Sciatic nerve (tissue), 2 donors: Measurements from ENCODE around the gene CTAGE6. TPM values are rescaled to one million over a fixed set of nuclear protein-coding genes. Genes with fewer than 3 reads are reported as not detected.
A peak's percentile ranks its signal among the peaks of the same experiment; 100 is the strongest.
"Not testable (repeated sequence)": the region's sequence is repeated elsewhere in the genome, so short reads cannot be mapped to it uniquely, and the experiment has no call there.

Source experiments
- ATAC-seq: fragments of 200-7000 bp; cut with Tn5 transposase; one replicate; pipeline ENCODE4 v1.9.1; 2020; ENCODE audit warnings: mild to moderate bottlenecking, moderate library complexity
- DNase-seq: peaks from one replicate; pipeline ENCODE4 v3.0.0-alpha.2; 2020; ENCODE audit warnings: low spot score
- intact Hi-C: fragments of 100-400 bp; cut with DNase I; formaldehyde crosslinking; loops from one replicate; pipeline ENCODE4 v1.14.2; 2022
- total RNA-seq: library from RNA; stranded (reverse); fragmentation: NEBNext Ultra II Directional; extraction: Animal tissue kit (Norgen Biotek cat#: 25700); gene quantifications from one replicate; pipeline ENCODE4 v1.2.1, GENCODE V29; 2021
- donor health status: DM: no; HTN: no; CAD: no.
- donor health status: DM: no; HTN: no; CAD: no.

CTAGE6 gene, protein sequence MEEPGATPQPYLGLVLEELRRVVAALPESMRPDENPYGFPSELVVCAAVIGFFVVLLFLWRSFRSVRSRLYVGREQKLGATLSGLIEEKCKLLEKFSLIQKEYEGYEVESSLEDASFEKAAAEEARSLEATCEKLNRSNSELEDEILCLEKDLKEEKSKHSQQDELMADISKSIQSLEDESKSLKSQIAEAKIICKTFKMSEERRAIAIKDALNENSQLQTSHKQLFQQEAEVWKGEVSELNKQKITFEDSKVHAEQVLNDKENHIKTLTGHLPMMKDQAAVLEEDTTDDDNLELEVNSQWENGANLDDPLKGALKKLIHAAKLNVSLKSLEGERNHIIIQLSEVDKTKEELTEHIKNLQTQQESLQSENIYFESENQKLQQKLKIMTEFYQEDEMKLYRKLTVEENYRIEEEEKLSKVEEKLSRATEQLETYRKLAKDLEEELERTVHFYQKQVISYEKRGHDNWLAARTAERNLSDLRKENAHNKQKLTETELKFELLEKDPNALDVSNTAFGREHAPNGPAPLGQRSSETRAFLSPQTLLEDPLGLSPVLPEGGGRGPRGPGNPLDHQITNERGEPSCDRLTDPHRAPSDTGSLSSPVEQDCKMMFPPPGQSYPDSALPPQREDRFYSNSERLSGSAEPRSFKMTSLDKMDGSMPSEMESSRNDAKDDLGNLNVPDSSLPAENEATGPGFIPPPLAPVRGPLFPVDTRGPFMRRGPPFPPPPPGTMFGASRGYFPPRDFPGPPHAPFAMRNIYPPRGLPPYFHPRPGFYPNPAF
- 0.76 TPM for total RNA-seq

DNA sequence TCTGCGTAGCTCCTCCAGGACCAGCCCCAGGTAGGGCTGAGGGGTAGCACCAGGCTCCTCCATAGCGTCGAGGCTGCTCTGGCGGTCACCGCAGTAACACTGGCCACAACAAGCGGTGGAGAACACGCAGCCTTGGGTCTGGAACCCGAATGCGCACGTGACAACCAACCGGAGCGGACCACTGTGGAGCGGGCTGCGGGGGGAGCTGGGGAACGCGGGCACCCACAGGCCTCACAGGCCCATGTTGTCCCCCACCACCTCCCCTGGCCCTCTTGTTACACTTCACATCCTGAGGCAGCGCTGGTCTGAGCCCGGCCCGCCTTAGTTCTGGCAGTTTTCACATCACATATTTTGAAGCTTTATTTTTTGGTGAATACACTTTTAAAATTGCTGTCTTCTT is at the start of gene CTAGE6:
Gene CTAGE6 (minus strand): TSS at position 101 of the 400 bp plus-strand sequence. CDS start 38 bp downstream, at position 63.
- DNase-seq, intact Hi-C loops, ATAC-seq: not testable (repeated sequence)

DNA sequence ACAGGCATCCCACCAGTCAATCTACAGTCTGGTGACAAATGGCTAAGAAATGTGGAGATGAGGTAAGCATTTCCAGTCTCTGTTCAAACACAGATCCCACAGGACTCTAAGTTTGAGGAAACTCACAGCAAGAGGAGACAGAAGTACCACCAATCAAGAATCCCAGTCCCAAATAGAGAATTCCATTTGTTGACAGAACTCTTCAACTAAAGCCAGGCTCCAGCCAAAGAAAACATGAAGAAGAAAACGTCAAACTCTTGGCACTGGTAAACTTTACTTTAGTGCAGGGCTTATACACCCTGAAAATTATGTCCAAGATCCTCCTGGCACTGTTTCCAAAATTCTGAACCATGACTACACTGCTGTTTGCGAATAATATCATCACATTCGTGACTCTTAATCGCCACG is 49.2 kb upstream of the CTAGE6 start:
- intact Hi-C loops, DNase-seq: not testable (repeated sequence)
- peak; percentile 98 for ATAC-seq

DNA sequence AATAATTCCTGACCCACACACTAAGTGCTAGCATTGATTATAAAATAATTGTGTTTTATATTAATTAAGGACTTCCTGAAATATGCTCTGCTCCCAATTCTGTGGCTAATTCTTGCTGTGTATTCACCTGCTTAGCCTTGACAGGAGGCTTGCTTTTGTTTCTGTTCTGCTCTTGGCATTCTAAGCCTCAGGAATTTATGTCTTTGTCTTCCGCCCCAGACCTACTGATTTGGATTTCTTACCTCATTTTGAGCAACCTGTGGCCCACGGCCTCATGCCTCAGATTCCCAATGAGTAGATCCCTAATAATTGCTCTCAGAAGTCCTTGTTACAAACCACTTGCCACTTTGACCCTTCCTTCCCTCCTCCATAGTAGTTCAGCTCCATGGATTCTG is 40.4 kb upstream of the CTAGE6 start:
- ATAC-seq, intact Hi-C loops, DNase-seq: not testable (repeated sequence)

DNA sequence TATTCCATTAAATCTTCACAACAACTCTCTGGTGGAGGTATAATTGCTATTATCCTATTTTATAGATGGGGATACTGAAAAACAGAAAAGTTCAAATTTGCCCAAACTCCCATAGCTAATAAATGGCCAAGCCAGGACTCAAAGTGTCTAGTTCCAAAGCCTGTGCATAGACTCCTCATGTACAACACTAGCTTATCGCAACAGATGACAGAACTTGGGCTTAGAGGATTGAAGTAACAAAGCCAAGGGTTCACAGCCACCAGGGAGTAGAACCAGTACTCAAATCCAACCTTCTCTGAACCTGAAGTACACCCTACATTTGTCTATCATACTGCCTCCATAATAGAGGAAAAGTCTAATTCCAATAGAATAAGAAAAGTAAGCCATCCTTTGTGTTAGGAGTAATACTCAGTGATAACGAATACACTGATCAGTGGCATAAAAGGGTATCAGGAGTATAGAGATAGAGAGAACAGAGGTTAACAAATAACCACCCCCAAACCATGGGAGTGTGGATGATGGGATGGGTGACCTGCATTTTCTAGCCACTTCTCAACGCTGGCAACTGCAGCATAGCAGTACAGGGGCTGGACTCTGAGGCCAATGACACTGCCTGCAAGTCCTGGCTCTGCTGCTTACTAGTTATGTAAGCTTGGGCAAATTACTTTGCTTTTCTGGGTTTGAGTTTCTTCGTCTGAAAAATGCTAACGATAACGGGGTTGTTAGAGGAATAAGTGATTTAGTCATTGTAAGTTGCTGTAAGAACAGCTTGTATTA is 39.8 kb upstream of the CTAGE6 start:
- ATAC-seq, result peak; percentile 79
- intact Hi-C loops, DNase-seq: not testable (repeated sequence)

DNA sequence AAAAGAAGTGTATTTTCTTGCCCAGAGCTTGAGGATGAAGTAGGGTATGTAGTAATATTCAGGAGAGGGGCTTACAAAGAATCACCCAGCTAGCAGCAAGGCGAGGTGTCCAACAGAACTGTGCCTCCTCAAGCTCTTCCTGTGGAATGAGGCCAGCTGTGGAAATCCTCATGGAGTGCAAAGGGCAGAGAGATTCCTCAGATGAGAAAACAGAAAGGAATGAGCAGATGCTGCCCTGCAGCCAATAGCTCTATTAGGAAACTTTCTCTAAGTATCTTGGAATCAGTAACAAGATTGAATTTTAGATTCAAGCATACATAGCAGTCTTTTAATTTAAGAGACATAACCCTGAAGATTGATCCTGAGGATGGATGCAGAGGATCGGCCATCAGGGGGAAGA is 38.2 kb upstream of the CTAGE6 start:
- peak; percentile 93 for ATAC-seq

DNA sequence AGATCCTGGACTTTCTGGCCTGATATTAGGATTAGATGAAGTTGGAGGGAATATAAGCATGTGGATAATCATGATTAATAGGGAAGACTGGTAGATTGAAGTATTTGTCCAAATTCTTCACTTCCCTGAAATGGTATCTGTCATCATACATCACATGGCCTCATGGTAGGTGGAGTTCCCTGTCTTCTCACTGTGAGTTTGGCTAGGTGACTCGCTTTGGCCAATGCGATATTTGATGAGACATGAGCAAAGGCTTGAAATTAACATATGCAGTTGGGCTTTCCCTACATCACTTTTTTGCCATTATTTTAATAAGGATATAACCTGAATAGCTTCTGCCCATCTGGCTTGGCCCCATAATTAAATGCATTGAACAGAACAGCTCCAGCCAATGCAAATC is 35.1 kb upstream of the CTAGE6 start:
- ATAC-seq, intact Hi-C loops, DNase-seq: not testable (repeated sequence)

More for the DNA sequence above, 38.2 kb upstream of the CTAGE6 start:
- DNase-seq, intact Hi-C loops: not testable (repeated sequence)

DNA sequence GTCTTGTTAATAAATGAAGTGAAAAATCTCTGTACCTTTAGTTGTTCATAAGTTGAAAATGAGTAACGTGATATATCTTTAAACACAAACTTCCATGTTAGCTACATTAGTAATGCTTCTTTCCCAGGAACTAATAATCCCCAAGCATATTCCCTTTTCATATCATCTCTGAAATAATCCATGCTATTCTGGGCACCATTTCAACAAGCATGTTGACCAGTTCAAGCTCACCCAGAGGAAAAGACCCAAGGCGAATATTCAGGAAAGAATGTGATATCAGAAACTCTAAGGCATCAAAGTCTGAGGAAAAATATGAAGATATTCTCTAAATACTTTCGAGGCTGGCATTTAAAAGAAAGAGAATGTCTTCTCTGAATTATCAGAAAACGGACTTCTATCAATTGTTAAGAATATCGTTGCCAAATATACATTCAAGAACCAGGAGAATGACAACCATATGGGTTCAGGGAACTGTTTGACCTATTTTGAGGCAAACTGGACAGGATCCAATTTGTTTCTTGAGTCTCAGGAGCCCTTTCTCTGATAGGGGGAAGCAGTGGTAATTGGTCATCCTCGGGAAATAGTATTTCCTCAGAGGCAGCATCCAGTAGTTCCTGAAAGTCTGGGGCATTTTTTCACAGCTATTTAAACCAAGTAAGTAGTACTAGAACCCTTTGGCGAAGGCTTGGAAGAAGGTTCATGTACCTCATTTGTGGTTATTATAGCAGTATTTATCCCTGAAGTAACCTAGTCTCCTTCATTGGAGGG is 28.1 kb upstream of the CTAGE6 start:
- intact Hi-C loops, DNase-seq: not testable (repeated sequence)
- ATAC-seq, result peak; percentile 38

DNA sequence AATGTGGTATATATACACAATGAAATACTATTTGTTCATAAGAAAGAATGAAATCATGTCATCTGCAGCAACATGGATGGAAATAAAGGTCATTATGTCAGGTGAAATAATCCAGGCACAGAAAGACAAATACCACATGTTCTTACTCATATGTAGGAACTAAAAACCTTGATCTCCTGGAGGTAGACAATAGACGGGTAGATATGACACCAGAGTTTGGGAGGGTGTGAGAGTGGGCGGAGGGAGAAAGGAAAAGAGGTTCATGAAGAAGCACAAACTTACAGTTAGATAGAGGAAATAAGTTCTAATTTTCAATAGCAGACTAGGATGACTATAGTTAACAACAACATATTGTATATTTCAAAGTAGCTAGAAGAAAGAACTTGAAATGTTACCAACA is 22.1 kb upstream of the CTAGE6 start:
- ATAC-seq, intact Hi-C loops, DNase-seq: not testable (repeated sequence)

DNA sequence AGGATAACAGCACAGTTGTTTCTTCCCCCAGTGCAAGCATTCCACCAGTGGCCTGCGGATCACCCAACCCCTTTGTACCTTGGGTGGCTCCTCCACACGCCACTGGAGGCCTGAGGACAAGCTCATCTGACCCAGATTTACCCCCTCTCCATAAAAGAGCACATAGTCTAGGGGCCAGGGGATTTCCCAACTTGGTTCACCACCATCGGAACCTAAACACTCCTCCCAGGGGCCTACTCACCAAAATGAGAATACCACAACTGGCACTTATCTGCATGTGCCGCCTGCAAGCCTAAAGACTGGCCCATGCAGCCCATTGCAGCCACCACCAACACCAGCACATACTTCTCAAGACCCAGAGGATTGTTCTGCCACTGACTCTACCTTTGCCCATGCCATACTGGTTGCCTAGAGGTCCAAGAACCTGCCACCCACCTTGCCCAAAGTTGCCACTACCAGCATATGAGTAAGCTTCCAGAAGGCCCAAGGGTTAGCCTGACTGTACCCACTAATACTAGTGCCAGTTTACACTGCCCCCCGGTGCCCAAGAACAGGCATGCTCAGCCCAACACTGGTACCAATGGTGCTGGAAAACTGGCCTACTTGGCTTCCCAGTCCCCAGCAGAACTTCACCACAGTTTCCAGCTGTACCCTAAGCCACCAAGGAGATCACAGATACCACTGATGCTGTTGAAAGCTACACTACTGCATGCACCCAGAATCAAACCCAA is 15.4 kb upstream of the CTAGE6 start:
- intact Hi-C loops, DNase-seq: not testable (repeated sequence)
- ATAC-seq, result peak; percentile 20

DNA sequence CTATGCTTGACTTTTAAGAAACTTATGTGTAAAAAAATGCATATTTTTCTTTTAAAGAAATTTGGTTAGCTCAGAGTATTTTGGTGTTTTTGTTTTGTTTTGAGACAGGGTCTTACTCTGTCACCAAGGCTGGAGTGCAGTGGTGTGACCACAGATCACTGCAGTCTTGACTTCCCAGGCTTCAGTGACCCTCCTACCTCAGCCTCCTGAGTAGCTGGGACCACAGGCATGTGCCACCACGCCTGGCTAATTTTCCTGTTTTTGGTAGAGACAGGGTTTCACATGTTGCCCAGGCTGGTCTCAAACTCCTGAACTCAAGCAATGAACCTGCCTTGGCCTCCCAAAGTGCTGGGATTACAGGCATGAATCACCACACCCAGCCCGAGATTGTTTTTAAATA is 10.0 kb upstream of the CTAGE6 start:
- ATAC-seq, intact Hi-C loops, DNase-seq: not testable (repeated sequence)

DNA sequence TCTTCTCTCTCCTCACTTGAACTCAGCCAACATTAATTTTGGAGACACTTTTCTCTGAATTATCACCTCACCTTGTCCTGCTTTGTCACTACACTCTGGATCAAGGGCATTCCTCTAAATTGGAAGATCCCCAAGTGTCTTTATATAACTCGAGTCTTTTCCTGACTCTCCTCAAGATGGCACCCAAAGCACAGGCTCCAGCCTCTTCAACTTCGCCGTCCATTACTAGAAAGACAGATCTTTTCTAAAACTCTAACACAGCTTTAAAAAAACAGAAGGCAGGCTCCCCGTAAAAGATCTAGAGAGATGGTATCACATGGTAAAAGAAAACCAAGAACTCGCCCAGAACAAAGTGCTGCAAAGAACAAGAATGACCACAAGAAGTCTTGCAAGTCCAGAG is 8.2 kb upstream of the CTAGE6 start:
- ATAC-seq, result peak; percentile 96
- intact Hi-C loops, result not testable (repeated sequence)

DNA sequence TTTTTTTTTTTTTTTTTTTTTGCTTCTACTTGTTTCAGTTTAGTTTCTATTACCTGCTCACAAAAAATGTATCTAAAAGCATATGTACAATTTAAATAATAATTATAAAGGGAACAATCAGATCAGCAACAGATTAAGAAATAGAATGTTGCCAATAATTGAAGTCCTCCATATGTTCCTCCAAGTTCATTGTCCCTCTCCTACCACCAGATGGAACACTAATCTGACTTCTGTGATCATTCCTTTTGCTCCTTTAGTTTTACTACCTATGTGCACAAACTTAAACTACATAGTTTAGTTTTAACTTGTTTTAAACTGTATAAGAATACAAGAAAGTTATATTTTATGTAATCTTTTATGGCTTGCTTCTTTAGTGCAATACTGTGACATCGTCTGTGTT is 5.6 kb upstream of the CTAGE6 start:
- intact Hi-C loops, DNase-seq, ATAC-seq: not testable (repeated sequence)

More for the DNA sequence above, 8.2 kb upstream of the CTAGE6 start:
- not testable (repeated sequence) for DNase-seq

DNA sequence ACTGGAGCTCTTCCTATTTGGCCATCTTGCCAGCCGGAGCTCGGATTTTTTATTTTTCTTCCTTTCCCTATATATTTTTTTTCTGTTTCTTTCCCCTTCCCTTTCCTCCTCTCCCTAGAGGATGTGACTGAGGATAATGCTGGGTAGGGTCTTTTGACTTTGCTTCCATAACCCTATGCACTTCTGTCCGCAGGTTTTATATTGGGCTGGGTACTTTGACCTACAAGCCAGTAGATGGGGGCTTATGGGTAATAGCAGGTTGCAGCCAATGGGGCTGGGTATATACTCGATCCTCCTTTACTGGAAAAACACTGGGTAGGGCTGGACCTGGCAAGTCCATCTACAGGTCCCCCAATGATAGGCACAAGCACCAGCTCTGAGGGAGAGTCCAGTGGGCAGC is 12.2 kb downstream of the CTAGE6 start:
- intact Hi-C loops, result not testable (repeated sequence)

DNA sequence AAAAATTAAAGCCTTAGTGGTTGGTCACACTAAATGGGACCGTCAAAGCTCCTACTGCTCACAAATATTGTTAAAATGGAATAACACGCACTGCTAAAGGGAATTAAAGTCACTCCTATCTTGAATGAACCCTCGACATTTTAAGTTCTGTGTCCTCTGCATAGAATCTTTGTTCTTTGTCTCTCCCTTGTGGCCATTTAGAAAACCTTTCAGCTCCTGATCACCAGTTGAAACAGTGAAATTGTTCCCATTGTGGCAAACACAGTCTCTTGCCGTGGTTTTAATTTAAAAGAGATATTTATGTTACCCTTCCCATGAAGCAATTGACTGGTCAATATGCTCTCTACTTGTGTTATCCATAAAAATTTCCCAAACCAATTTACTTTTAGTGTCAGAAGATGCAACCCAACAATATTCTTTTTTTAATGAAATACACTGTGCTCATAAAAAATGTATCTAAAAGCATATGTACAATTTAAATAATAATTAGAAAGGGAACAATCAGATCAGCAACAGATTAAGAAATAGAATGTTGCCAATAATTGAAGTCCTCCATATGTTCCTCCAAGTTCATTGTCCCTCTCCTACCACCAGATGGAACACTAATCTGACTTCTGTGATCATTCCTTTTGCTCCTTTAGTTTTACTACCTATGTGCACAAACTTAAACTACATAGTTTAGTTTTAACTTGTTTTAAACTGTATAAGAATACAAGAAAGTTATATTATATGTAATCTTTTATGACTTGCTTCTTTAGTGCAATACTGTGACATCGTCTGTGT is 20.3 kb downstream of the CTAGE6 start:
- ATAC-seq, result peak; percentile 63
- DNase-seq, intact Hi-C loops: not testable (repeated sequence)

More for the DNA sequence above, 12.2 kb downstream of the CTAGE6 start:
- not testable (repeated sequence) for DNase-seq
- ATAC-seq, result peak; percentile 13

DNA sequence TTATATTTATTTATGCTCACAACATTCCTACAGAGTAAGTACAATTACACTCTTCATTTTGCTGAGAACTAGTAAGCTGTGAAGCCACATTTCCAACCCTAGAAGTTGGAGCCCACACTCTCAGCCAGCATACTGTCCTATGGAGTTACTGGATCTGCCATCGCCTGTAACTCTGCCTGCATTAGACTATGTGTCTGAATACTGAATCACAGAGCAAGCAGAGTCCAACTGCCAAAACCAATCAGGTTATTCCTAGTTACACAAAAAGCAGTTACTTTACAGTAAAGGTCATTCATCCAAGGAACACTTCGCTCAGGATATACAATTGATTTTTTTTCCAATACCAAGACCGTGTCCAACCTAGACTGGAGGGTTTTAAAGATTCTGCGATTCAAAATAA is 21.5 kb downstream of the CTAGE6 start:
- DNase-seq (no peak), ATAC-seq (no peak)
- intact Hi-C loops, result no loop called here

DNA sequence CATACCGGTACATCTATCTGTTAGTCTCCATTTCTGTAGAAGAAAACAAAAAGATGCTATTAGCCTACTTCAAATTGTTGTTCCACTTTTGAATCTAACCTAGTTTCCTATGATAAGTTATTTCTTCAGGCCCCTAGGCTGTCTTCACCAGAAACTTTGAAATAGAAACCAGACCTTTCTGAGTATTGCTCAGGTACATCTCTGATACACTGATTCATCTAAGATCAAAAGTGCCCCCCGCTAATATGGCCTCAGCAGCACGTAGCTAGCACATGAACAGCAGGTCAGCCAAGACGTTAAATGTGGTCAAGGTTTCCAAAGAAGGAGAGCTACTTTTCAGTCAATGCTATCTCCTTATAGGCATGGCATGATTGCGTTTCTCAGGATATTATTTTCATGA is 23.6 kb downstream of the CTAGE6 start:
- no peak for ATAC-seq
- intact Hi-C loops, result no loop called here

DNA sequence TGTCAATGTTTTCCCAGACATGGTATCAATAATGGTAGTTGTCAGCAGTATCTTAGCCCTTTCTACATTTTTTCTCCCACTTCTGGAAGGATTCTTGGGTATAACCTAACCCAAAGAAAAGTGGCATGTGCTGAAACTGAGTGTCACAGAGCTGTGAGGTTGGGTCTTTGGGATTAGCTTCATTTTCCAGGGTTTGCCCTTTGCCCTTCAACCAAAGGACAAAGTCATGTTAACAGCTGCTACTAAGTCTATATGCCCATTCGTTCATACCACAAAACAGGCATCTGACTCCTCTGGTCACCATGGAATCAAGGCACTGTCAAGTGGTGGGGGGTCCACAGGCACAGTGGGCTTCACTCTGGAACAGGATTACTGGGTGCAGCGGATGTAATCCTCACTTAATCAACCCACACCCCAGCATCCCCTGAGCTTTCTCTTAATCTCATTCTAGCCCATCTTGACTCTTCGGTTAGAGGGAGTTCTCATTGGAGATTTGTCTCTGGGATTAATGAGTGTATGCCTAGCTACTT is 29.1 kb downstream of the CTAGE6 start:
- DNase-seq, result no peak
- no peak for ATAC-seq
- intact Hi-C loops, result no loop called here

More for the DNA sequence above, 23.6 kb downstream of the CTAGE6 start:
- no peak for DNase-seq
